GM10847 (cell line): ENCODE data around the gene TMTC2.

Experiments
- POLR2A ChIP-seq: IDR thresholded peaks from 2 replicates; pipeline ENCODE4 v1.6.1; 2011; ENCODE audit not compliant: insufficient read length; ENCODE audit errors: extremely low read depth

Gene TMTC2

DNA sequence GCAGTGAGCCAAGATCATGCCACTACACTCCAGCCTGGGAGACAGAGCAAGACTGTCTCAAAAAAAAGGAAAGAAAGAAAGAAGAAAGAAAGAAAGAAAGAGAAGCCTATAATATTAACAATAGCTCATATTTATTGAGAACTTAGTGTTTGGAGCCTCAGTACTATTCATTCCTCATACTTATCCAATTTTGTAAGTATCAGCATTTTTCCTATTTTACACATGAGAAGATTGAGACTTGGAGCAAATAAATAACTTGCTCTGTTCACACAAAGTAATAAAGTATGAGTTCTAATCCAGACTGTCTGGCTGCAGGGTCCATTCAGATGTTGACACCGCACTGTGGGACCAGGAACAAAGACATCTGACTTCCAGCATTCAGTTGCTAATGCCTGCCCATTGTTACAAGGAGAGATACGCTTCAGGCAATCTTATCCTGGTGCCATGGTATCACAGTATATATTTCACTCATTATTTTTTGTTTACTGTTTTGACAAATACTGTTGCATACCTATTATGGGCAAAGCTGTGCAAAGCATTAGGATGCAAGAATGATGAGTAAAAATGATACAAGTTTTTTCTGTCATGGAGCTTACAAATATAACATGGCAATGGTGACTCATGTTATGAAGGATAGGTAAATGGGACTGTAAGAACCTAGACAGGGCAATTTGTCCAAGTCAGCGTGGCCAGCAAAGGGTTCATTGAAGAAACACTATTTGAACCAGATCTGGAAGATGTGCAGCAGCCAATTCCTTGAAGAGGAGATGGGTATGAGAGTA, 21.4 kb upstream of the TMTC2 start:
- TF ChIP-seq POLR2A: no peak

- TF ChIP-seq POLR2A: no peak
These were observed 19.9 kb upstream of the TMTC2 start for GRCh38 chr12:82666830-82667229.

DNA sequence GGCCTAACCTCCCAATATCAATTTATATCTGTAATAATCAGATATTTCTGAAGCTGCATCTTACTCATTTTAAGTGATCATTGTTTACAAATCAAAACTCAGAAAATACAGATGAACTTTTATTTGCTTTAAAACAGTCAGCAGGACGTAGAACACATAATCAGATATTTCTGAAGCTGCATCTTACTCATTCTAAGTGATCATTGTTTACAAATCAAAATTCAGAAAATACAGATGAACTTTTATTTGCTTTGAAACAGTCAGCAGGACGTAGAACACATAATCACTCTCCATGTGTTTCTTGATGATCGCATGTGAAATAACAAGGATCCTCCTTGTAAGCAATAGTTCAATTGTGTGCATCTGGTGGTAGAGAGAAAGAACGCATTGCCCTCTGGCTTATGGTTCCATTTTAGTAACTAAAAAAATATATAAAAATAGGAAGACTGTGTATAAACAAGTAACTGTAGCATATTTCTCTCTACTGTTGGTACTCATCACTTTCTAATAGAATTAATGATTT, 15.0 kb upstream of the TMTC2 start:
- TF ChIP-seq POLR2A: no peak

DNA sequence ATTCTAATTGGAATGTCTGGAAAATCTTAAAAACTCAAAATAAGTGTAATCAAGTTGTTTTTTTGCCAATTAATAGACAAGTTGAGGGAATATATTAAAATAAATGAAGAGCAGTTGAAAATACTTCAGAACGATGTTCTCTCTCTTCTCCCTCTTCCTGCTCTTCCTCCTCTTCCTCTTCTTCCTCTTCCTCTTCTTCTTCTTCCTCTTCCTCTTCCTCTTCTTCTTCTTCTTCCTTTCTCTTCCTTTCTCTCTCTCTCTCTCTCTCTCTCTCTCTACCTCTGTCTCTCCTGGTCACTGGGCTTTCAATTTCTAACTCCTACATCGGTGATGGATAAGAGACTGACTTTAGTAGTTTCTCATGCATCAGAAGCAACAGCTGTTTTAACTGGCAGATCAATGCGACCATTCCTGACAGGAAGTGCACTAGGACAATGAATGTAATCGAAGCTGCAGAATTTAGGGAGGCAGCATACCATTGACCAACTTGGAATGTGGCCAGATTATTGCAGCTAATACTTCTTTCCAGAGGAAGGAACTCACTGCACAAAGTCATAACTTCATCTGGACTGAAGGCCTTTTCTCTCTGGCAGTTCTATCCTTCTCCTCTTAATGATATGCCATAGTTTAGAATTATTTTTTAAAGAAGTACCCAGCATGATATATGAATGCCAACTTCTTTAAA, 13.8 kb upstream of the TMTC2 start:
- TF ChIP-seq POLR2A: no peak

- no peak for TF ChIP-seq POLR2A
These were observed 13.0 kb upstream of the TMTC2 start for GRCh38 chr12:82673698-82674097.

DNA sequence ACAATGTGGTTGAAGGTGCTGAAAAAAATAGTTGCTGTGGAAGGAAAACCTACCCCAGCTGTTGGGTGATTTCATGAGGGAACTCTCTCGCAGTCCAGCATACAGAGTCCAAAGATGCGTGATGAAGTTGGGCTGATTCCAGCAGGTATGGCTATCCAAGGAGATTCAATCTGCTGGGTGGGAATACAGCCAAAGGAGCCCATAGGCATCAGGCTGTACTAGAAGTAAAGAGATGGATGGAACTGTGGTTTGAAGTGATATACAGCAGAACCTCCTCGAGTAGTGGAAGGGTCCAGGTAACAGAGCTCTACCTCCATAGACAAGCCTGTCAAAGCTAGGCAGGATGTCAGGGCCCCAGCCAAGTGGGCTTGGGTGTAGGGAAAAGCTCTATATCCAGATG, 11.5 kb upstream of the TMTC2 start:
- TF ChIP-seq POLR2A: no peak

DNA sequence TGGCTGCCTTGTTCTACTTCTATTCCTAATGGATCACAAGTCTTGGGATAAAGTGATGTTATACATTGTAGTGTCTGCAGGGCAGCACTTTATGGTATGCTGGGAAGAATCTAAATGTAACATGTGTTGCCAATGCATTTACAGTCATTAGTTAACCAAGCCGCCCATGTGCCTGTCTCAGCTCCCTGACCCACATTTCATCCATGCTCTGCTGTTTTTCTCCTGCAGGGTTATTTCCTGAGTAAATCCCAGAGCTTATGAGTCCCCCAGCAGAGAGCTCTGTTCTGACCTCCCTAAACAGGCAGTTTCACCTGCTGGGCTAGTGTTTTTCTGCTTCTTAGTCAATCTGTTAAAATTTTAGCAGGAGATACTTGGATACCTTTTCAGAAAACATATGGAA, 4.4 kb upstream of the TMTC2 start:
- no peak for TF ChIP-seq POLR2A

DNA sequence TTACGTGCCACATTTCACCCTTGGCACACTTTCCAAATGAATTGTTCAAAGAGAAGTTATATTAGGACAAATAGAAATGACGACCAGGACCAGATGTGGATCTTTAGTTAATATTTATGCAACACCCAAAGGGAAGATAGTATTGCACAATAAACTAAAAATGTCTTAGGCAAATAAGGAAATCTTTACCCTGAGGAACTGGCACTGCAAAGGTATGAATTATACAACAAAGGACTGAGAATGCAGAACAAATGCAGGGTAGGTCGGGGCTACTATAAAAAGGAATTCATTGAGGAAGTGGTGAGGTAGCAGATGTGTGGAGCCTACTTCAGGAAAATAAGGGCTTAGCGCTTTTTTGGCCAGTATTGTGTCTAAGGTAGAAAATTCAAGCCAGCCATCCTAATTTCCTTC, 3.9 kb upstream of the TMTC2 start:
- no peak for TF ChIP-seq POLR2A

DNA sequence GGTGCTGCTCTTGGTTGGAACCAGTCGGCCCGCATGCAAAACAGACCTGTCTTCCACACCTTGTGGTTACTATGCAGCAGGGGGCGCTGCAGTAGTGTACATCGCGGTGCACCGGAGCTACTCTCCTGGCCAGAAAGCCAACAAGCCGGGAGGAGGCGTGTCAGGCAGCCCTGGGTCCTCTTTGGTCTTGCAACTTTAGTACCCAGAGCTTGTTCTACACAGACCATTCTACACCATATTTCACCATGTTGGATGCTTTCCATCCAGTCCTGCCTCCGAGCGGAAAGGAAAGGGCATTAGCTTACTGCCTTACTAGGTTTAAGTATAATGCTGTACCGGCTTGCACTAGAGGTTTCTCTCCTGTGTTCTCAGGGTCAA, 927 bp upstream of the TMTC2 start:
- TF ChIP-seq POLR2A: no peak

GRCh38 chr12:82687021-82688011, 610 bp downstream of the TMTC2 start:
- TF ChIP-seq POLR2A: no peak

GRCh38 chr12:82688035-82688501, 1.4 kb downstream of the TMTC2 start:
- TF ChIP-seq POLR2A: no peak

DNA sequence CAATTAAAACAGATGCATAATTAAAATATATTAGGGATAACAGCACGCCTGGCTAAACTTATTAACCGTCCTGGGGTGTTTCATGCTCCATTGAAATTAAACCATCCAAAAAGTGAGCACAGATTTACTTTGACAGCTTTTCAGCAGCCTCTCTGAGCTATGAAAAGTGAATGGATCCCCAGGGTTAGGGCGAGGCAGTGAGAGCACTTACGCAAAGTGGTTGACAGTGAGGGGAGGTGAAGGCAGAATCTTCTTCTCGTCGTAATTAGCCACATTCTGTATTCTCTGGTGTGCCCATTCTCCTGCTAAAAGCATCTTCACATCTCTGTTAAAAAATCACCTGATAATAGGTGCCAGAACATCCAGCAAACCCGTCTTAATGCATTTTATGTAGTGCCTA, 1.9 kb downstream of the TMTC2 start:
- no peak for TF ChIP-seq POLR2A

GRCh38 chr12:82690006-82690405, 3.3 kb downstream of the TMTC2 start:
- no peak for TF ChIP-seq POLR2A

- TF ChIP-seq POLR2A: no peak
These were observed 4.8 kb downstream of the TMTC2 start for GRCh38 chr12:82691513-82691912.

DNA sequence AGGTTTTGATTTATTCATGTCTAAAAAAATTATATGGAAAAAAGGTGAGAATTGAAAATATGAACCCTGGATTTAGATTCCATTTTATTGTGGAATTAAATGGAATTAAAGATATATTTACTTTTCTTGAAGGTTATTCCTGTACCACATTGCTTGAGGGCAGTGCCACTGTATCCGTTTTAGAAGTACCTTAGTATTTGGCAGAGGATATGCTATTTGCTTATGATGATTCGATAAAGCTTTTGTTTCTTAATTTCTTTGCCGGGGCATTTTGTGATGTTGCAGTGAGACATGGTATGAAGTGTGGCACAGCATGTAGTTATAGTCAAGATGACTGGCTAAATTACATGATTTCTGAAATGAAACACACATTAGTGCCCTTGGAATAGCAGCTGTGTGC, 7.6 kb downstream of the TMTC2 start:
- no peak for TF ChIP-seq POLR2A
